ENCODE data around the gene PARD3.

DNA sequence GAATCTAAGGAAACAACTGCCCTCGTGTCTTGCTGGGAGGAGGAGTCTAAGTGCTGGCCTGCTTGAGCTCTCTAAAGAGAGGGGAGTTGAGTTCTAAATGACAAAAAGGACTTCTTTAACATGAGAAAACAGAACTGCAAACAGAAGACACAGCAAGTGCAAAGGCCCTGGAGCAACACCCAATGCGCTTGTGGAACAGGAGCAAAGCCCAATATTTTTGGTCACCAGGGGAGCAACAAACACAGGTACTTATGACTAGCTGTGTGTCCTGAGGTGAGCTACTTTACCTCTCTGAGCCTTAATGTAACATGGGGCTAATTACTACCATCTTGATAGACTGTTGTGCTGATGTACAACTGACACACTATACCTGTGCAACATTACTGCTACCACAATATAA, 634.3 kb downstream of the PARD3 start:
- TF ChIP-seq MYBL2 (CRISPR knock-in tag; IDR thresholded peaks at IDR 0.05), result no peak
- TF ChIP-seq JUN (CRISPR knock-in tag; IDR thresholded peaks at IDR 0.05), result no peak
- TF ChIP-seq, protein P1, sequence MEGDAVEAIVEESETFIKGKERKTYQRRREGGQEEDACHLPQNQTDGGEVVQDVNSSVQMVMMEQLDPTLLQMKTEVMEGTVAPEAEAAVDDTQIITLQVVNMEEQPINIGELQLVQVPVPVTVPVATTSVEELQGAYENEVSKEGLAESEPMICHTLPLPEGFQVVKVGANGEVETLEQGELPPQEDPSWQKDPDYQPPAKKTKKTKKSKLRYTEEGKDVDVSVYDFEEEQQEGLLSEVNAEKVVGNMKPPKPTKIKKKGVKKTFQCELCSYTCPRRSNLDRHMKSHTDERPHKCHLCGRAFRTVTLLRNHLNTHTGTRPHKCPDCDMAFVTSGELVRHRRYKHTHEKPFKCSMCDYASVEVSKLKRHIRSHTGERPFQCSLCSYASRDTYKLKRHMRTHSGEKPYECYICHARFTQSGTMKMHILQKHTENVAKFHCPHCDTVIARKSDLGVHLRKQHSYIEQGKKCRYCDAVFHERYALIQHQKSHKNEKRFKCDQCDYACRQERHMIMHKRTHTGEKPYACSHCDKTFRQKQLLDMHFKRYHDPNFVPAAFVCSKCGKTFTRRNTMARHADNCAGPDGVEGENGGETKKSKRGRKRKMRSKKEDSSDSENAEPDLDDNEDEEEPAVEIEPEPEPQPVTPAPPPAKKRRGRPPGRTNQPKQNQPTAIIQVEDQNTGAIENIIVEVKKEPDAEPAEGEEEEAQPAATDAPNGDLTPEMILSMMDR (IDR thresholded peaks at IDR 0.05), result no peak
- no peak for TF ChIP-seq ESRRA (CRISPR knock-in tag; IDR thresholded peaks at IDR 0.05; ENCODE audit: borderline replicate concordance)
- TF ChIP-seq, protein P2, sequence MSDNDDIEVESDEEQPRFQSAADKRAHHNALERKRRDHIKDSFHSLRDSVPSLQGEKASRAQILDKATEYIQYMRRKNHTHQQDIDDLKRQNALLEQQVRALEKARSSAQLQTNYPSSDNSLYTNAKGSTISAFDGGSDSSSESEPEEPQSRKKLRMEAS (CRISPR knock-in tag; IDR thresholded peaks at IDR 0.05), result no peak
- TF ChIP-seq RELA (CRISPR knock-in tag; IDR thresholded peaks at IDR 0.05; ENCODE audit: borderline replicate concordance), result no peak
- TF ChIP-seq, protein P3, sequence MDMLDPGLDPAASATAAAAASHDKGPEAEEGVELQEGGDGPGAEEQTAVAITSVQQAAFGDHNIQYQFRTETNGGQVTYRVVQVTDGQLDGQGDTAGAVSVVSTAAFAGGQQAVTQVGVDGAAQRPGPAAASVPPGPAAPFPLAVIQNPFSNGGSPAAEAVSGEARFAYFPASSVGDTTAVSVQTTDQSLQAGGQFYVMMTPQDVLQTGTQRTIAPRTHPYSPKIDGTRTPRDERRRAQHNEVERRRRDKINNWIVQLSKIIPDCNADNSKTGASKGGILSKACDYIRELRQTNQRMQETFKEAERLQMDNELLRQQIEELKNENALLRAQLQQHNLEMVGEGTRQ (CRISPR knock-in tag; IDR thresholded peaks at IDR 0.05), result no peak
- TF ChIP-seq, protein P4, sequence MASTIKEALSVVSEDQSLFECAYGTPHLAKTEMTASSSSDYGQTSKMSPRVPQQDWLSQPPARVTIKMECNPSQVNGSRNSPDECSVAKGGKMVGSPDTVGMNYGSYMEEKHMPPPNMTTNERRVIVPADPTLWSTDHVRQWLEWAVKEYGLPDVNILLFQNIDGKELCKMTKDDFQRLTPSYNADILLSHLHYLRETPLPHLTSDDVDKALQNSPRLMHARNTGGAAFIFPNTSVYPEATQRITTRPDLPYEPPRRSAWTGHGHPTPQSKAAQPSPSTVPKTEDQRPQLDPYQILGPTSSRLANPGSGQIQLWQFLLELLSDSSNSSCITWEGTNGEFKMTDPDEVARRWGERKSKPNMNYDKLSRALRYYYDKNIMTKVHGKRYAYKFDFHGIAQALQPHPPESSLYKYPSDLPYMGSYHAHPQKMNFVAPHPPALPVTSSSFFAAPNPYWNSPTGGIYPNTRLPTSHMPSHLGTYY (CRISPR knock-in tag; IDR thresholded peaks at IDR 0.05), result no peak
- TF ChIP-seq ZNF317 (CRISPR knock-in tag; IDR thresholded peaks at IDR 0.05; ENCODE audit: borderline replicate concordance, low read depth), result no peak
- no peak for TF ChIP-seq CBFB (CRISPR knock-in tag; IDR thresholded peaks at IDR 0.05; ENCODE audit: low read depth)
- TF ChIP-seq SMAD3 (CRISPR knock-in tag; IDR thresholded peaks at IDR 0.05; ENCODE audit: borderline replicate concordance), result no peak
- TF ChIP-seq NFE2L1 (CRISPR knock-in tag; IDR thresholded peaks at IDR 0.05), result no peak
- TF ChIP-seq NFYB (CRISPR knock-in tag; conservative IDR thresholded peaks at IDR 0.05; ENCODE audit: low read depth), result no peak
- TF ChIP-seq, protein P5, sequence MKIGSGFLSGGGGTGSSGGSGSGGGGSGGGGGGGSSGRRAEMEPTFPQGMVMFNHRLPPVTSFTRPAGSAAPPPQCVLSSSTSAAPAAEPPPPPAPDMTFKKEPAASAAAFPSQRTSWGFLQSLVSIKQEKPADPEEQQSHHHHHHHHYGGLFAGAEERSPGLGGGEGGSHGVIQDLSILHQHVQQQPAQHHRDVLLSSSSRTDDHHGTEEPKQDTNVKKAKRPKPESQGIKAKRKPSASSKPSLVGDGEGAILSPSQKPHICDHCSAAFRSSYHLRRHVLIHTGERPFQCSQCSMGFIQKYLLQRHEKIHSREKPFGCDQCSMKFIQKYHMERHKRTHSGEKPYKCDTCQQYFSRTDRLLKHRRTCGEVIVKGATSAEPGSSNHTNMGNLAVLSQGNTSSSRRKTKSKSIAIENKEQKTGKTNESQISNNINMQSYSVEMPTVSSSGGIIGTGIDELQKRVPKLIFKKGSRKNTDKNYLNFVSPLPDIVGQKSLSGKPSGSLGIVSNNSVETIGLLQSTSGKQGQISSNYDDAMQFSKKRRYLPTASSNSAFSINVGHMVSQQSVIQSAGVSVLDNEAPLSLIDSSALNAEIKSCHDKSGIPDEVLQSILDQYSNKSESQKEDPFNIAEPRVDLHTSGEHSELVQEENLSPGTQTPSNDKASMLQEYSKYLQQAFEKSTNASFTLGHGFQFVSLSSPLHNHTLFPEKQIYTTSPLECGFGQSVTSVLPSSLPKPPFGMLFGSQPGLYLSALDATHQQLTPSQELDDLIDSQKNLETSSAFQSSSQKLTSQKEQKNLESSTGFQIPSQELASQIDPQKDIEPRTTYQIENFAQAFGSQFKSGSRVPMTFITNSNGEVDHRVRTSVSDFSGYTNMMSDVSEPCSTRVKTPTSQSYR (CRISPR knock-in tag; IDR thresholded peaks at IDR 0.05), result no peak
